ENCODE measurements around the gene MEX3B. TPM values are rescaled to one million over a fixed set of nuclear protein-coding genes. Genes with fewer than 3 reads are reported as not detected.

Gene MEX3B
- total RNA-seq, result 6.0 and 6.2 TPM in 2 replicates

GRCh38 chr15:82045892-82046665 is at the start of gene MEX3B:
MEX3B (minus strand) TSS chr15:82046018; CDS start chr15:82045705, 313 bp downstream.

Other genes with a start within 250 kb of the MEX3B start
- gene EFL1, start 216.7 kb upstream of the MEX3B start, total RNA-seq, result 10.4 and 12.6 TPM in 2 replicates
- 0.17 and 0.32 TPM in 2 replicates for gene SAXO2, start 216.8 kb upstream of the MEX3B start, total RNA-seq

Measured in bronchial smooth muscle cell (primary cell).